Ishikawa (cell line): Measurements from ENCODE around the gene NTNG1.
A peak's percentile ranks its signal among the peaks of the same experiment; 100 is the strongest.

Experiments used
- CEBPB ChIP-seq: IDR thresholded peaks from 2 replicates; pipeline ENCODE4 v1.6.1; 2012
- CREB1 ChIP-seq: IDR thresholded peaks from 2 replicates; pipeline ENCODE4 v1.6.1; 2012; ENCODE audit warnings: low read depth
- EGR1 ChIP-seq: IDR thresholded peaks from 2 replicates; pipeline ENCODE4 v1.6.1; 2012
- EP300 ChIP-seq: IDR thresholded peaks from 2 replicates; pipeline ENCODE4 v1.6.1; 2012; ENCODE audit warnings: borderline replicate concordance
- FOXM1 ChIP-seq: IDR thresholded peaks from 2 replicates; pipeline ENCODE4 v1.6.1; 2012; ENCODE audit warnings: low read depth, borderline replicate concordance
- NFIC ChIP-seq: IDR thresholded peaks from 2 replicates; pipeline ENCODE4 v1.6.1; 2012
- RAD21 ChIP-seq: IDR thresholded peaks from 2 replicates; pipeline ENCODE4 v1.6.1; 2012; ENCODE audit warnings: low read depth
- TAF1 ChIP-seq: IDR thresholded peaks from 2 replicates; pipeline ENCODE4 v1.6.1; 2012; ENCODE audit warnings: low read depth, mild to moderate bottlenecking
- TCF12 ChIP-seq: IDR thresholded peaks from 2 replicates; pipeline ENCODE4 v1.6.1; 2012; ENCODE audit warnings: low read depth
- TEAD4 ChIP-seq: IDR thresholded peaks from 2 replicates; pipeline ENCODE4 v1.6.1; 2012
- YY1 ChIP-seq: IDR thresholded peaks from 2 replicates; pipeline ENCODE4 v1.6.1; 2012; ENCODE audit warnings: low read depth
- ZBTB7A ChIP-seq: IDR thresholded peaks from 2 replicates; pipeline ENCODE4 v1.6.1; 2012; ENCODE audit warnings: low read depth
- TF ChIP-seq, protein P1 (sequence below): IDR thresholded peaks from 2 replicates; pipeline ENCODE4 v1.6.1; 2012; ENCODE audit warnings: low read depth, mild to moderate bottlenecking
- TF ChIP-seq, protein P2 (sequence below): IDR thresholded peaks from 2 replicates; pipeline ENCODE4 v1.6.1; 2012
- TF ChIP-seq, protein P3 (sequence below): IDR thresholded peaks from 2 replicates; pipeline ENCODE4 v1.6.1; 2012

The NTNG1 gene

DNA sequence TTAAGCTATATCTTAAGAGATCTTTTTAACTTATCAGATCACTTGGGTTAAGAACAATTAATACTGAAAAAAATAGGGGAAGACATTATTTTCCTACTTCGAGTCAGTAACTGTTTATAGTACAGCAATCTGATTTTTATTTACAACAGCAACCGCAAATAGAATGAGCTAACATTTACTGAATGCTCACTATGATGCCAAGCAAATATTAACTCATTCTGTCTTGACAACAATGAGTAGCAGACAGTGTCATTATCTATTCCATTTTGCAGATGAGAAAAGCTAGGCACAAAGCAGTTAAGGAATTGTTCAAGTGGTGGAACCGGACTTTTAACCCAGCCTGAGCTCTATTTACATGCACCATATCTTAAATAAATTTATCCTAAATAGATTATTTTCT, 273.7 kb downstream of the NTNG1 start:
- TF ChIP-seq ZBTB7A (no peak), TEAD4 (no peak), TCF12 (no peak), EGR1 (no peak), CEBPB (no peak), CREB1 (no peak), FOXM1 (no peak), YY1 (no peak), EP300 (no peak), NFIC (no peak)
- TF ChIP-seq, protein P1, sequence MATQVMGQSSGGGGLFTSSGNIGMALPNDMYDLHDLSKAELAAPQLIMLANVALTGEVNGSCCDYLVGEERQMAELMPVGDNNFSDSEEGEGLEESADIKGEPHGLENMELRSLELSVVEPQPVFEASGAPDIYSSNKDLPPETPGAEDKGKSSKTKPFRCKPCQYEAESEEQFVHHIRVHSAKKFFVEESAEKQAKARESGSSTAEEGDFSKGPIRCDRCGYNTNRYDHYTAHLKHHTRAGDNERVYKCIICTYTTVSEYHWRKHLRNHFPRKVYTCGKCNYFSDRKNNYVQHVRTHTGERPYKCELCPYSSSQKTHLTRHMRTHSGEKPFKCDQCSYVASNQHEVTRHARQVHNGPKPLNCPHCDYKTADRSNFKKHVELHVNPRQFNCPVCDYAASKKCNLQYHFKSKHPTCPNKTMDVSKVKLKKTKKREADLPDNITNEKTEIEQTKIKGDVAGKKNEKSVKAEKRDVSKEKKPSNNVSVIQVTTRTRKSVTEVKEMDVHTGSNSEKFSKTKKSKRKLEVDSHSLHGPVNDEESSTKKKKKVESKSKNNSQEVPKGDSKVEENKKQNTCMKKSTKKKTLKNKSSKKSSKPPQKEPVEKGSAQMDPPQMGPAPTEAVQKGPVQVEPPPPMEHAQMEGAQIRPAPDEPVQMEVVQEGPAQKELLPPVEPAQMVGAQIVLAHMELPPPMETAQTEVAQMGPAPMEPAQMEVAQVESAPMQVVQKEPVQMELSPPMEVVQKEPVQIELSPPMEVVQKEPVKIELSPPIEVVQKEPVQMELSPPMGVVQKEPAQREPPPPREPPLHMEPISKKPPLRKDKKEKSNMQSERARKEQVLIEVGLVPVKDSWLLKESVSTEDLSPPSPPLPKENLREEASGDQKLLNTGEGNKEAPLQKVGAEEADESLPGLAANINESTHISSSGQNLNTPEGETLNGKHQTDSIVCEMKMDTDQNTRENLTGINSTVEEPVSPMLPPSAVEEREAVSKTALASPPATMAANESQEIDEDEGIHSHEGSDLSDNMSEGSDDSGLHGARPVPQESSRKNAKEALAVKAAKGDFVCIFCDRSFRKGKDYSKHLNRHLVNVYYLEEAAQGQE: no peak
- TF ChIP-seq, protein P2, sequence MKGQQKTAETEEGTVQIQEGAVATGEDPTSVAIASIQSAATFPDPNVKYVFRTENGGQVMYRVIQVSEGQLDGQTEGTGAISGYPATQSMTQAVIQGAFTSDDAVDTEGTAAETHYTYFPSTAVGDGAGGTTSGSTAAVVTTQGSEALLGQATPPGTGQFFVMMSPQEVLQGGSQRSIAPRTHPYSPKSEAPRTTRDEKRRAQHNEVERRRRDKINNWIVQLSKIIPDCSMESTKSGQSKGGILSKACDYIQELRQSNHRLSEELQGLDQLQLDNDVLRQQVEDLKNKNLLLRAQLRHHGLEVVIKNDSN: no peak

DNA sequence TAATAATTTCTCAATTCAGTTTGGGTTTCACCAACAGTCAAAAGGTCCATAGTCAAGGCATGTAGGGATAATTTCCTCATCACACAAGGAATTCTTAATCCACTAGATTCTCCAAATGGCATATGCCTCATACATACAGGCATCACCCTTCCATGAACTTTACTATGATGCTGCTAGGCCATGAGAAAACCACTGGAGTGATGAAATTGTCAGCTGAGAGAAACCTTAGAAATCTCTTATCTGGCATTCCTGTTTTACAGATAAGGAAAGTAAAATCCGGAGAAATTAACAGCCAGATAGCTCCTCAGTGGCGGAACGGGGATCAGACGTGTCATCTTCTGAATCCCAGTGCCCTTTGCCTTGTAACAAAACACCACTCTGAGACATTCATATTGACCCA, 274.4 kb downstream of the NTNG1 start:
- TF ChIP-seq FOXM1 (no peak), TEAD4 (no peak), RAD21 (no peak), CEBPB (no peak), YY1 (no peak), TAF1 (no peak), CREB1 (no peak), NFIC (no peak), EP300 (no peak), ZBTB7A (no peak)
- TF ChIP-seq, protein P1: no peak
- TF ChIP-seq, protein P3, sequence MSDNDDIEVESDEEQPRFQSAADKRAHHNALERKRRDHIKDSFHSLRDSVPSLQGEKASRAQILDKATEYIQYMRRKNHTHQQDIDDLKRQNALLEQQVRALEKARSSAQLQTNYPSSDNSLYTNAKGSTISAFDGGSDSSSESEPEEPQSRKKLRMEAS: no peak

DNA sequence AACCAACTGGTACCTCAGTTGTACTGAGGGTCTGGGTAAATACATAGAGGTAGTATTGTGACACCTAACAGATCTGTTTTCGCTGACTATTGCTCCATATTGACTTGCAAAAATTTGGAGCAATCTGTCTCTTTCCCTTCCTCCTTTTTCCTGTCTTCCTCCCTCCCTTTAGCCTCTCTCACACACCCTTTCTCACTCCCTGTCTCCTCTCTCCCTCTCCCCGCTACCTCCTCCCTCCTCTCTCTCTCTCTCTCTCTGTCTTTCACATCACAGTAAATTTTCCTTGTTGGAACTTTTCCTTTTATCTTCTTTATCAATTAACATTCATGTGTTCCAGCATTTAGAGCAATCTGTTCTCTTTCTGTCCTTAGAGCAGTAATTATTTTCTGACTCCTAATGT, 278.2 kb downstream of the NTNG1 start:
- TF ChIP-seq YY1: no peak
- no peak for TF ChIP-seq FOXM1
- TF ChIP-seq EP300: no peak
- TF ChIP-seq, protein P3: no peak
- no peak for TF ChIP-seq CREB1

DNA sequence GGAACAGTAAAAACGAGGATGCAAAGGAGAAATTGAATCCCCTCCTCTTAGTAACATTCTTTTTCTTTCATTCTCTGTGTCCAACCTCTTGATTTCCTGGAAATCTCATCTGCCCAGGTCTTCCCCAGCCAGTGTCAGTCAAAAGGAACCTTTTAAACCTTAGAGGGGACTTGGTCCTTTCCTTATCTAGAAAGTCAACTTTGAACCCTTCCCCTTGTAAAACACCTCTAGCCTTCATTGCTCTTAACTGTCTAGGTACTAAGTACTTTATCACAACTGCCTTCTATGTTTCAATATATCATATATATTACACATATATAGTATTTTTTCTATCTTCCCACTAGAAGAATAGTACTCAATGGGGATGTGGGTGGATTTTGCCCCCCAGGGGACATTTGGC, 282.1 kb downstream of the NTNG1 start:
- TF ChIP-seq TAF1: no peak

DNA sequence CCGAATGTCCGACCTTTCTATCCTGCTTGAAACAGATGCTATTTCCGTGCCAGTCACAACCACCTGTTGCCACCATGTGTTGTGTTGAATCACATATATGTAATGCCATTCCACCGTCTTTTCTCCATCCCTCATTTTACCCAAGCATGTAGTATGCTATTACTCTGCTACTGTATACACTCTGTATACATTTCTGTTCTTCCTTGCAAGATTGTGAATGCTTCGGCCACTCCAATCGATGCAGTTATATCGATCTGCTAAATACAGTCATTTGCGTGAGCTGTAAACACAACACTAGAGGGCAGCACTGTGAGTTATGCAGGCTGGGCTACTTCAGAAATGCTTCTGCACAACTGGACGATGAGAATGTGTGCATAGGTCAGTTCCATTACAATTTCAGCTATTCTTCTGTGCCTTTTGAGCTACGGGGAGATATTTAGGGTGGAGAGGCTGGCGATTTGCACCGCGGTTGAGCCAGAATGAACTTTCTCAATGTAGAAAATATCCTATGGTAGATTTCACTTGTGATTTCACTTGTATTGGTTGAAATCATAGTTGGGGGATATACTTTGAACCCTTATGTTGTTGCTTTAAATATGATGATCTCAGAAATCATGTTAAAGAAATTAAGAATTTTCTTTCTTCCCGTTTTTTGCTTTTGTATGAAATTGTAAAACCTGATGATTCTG, 289.8 kb downstream of the NTNG1 start:
- TF ChIP-seq, protein P3: no peak
- TF ChIP-seq RAD21: peak; percentile 57

DNA sequence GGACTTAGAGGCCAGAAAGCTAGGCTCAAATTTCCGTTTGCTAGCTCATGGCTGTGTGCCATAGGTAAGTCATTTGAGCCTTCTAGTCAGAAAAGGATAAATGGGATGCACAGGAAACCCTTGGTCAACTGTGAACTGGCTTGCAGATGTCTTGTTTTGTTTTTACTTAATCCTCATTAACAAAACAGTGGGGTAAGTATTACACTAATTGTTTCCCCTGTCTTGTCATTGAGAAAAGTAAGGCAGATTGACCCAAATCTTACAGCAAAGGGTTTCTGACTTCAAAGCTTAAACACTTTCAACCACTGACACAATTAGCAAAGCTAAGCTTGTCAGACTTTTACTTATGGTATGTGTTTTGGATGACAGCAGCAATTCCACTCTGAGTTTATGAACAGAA, 291.3 kb downstream of the NTNG1 start:
- no peak for TF ChIP-seq RAD21
- no peak for TF ChIP-seq TAF1
- TF ChIP-seq, protein P1: no peak
- no peak for TF ChIP-seq YY1
- TF ChIP-seq CREB1: no peak
- no peak for TF ChIP-seq ZBTB7A
- no peak for TF ChIP-seq EP300
- TF ChIP-seq, protein P3: no peak
- TF ChIP-seq EGR1: no peak
- no peak for TF ChIP-seq TCF12
